Activated CD4-positive, alpha-beta T cell treated with anti-CD3 and anti-CD28 coated beads, Interleukin-2, amount 10 ng/mL, durations not matched to agents 7 days and 5 days (primary cell): ENCODE measurements around the gene MAGI2. TPM values are rescaled to one million over a fixed set of nuclear protein-coding genes. Genes with fewer than 3 reads are reported as not detected.
"Not testable (repeated sequence)": the region's sequence is repeated elsewhere in the genome, so short reads cannot be mapped to it uniquely, and the experiment has no call there.

Source experiments
- CTCF ChIA-PET: fragments of 350-600 bp; sonication (Branson Sonifier 250); formaldehyde crosslinking; loops from one replicate; lab custom pipeline; 2021; ENCODE audit warnings: antibody characterized with exemption; lab: Charles Lee
- POLR2A ChIA-PET: fragments of 350-600 bp; sonication (Branson Sonifier 250); formaldehyde crosslinking; loops from one replicate; lab custom pipeline; 2021; ENCODE audit warnings: antibody characterized with exemption; lab: Charles Lee
- DNase-seq: peaks from one replicate; pipeline ENCODE4 v3.0.0-alpha.2; 2020
- H3K27ac Mint-ChIP-seq: one replicate; pipeline ENCODE4 v1.8.0; 2021; ENCODE audit warnings: mild to moderate bottlenecking, moderate library complexity, mixed read lengths
- H3K27me3 Mint-ChIP-seq: one replicate; pipeline ENCODE4 v1.8.0; 2021; ENCODE audit warnings: mixed read lengths
- H3K36me3 Mint-ChIP-seq: one replicate; pipeline ENCODE4 v1.8.0; 2021; ENCODE audit warnings: low read depth, mixed read lengths
- H3K4me1 Mint-ChIP-seq: one replicate; pipeline ENCODE4 v1.8.0; 2021; ENCODE audit warnings: mixed read lengths
- H3K4me3 Mint-ChIP-seq: one replicate; pipeline ENCODE4 v1.8.0; 2021; ENCODE audit warnings: mild to moderate bottlenecking, moderate library complexity, mixed read lengths
- H3K9me3 Mint-ChIP-seq: one replicate; pipeline ENCODE4 v1.8.0; 2021; ENCODE audit warnings: mixed read lengths
- total RNA-seq, 2 experiments: library from RNA; stranded (reverse); gene quantifications; one replicate each; pipeline ENCODE4 v1.2.3, GENCODE V29; 2021

Gene MAGI2
- total RNA-seq, 2 experiments from 2014 or later = 0.05 to 0.10 TPM

DNA sequence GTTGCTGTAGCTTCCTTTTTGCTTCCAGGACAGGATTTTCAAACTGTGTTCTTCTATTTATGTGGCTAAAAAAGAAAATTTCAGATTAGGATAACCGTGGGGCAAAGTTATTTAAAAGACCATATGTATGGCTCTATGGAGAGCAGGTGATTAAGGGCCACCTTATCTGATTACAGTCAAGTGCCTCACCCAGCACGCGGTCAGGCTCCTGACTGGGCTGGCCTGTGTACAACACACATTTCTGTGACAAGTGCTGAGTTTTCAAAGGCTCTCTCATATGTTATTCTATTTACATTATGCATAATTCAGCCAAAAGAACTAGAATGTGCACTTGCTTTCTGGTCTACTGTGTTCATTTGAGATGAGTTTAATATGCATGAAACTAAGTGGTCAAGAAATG is 1107.5 kb downstream of the MAGI2 start:
- POLR2A ChIA-PET = no interaction called here
- Mint-ChIP-seq H3K36me3 (no peaks in the 10 kb centered on the region), H3K9me3 (no peaks in the 10 kb centered on the region), H3K4me3 (no peak overlapping the region), H3K4me1 (no peaks in the 10 kb centered on the region), H3K27ac (no peak overlapping the region), H3K27me3 (no peaks in the 10 kb centered on the region)
- DNase-seq = no peak
- CTCF ChIA-PET = no interaction called here

DNA sequence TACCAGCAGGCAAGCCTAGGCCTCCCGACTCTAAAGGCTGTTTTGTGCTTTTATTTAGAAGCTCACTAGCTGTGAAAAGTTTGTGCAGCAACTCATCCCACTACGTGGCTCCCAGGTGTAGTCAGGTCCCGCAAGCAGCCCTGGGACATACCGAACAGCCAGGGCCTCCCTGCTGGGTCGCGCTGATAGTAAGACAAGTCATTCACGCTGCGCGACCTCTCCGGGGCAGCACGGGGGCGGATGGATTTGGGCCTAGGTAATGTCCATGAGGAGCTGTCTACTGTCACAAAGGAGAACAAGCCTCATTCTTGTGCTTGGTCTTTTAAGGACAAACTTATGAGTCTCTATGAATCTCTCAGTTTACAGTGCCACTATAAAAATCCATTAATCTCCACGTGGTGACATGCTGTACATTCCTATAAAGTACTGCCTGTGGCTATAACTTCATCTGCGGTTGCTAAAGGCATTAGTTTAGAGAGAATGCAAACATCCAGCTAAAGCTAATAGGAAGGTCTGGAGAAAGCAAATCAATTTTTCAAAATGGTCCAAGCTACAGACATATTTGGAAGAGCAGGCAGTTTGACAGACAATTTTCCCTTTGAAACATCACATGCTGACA is 1108.1 kb downstream of the MAGI2 start:
- POLR2A ChIA-PET = no interaction called here
- no peak overlapping the region for H3K4me3 Mint-ChIP-seq
- CTCF ChIA-PET = no interaction called here

DNA sequence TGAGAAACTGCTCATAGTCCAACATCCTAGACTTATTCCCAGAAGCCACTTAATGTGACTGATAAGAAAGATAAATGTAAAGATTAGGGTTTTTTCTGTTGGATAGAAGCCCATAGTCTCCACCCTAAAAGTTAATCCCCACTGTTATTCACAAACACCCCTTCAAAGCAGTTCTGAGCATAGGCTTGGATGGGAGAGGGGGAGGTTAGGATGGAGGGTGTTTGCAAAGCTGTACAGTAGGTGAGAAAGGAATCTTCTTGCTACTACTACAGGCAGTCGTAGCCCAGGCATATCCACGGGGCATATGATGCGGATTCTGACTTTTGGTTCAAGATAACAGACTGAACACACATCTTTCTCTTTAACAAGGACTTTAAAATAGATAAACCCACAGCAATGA is 1119.0 kb downstream of the MAGI2 start:
- no peak for DNase-seq
- Mint-ChIP-seq H3K27me3 (no peaks in the 10 kb centered on the region), H3K9me3 (no peaks in the 10 kb centered on the region), H3K4me1 (no peaks in the 10 kb centered on the region), H3K4me3 (no peak overlapping the region), H3K27ac (no peak overlapping the region), H3K36me3 (no peaks in the 10 kb centered on the region)
- ChIA-PET POLR2A (no interaction called here), CTCF (no interaction called here)

More for the DNA sequence above, 1108.1 kb downstream of the MAGI2 start:
- DNase-seq = no peak
- H3K4me1 Mint-ChIP-seq = no peaks in the 10 kb centered on the region
- no peaks in the 10 kb centered on the region for H3K36me3 Mint-ChIP-seq
- H3K27ac Mint-ChIP-seq = no peak overlapping the region
- no peaks in the 10 kb centered on the region for H3K9me3 Mint-ChIP-seq
- no peaks in the 10 kb centered on the region for H3K27me3 Mint-ChIP-seq

DNA sequence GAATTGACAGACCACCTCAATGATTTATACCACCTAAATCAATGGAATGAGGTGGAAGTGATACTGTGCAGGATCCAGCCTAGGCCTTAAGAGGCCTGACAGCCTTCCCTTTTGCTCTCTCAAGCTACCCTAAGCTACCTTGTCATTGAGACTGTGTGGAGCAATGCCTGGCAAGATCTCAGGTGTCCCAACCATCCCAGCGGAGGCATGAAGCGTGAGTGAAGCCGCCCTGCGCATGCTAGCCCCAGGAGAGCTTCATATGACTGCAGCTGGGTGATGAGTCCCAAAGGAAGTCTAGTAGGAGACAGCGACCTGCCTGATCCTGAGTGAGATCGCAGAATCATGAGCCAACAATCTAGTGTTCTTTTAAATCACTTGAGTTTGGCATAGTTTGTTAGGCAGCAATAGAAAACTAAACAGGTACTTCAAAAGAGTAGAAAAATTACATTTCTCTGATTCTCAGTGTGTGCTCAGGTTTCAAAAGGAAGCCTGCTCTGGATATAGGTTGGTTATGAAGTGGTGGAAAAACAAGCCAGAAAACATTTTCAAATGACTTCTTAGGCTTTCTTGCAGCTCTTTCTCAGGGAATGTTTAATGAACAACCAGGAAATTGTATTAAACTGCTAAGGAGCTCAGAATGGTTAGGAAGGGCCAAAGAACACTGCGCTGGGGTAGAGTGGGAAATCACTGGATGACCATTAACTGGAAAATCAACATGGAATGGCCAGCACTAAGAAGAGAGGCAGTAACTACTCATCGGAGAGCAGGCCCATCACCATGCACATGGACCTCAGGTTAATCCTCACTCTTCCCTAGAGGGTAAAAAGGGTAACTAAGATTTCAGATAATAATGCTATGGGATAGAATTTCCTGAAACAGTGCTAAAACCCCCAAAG is 1119.7 kb downstream of the MAGI2 start:
- ChIA-PET POLR2A (no interaction called here), CTCF (no interaction called here)
- no peak overlapping the region for H3K27ac Mint-ChIP-seq
- no peaks in the 10 kb centered on the region for H3K27me3 Mint-ChIP-seq
- no peaks in the 10 kb centered on the region for H3K9me3 Mint-ChIP-seq
- H3K4me3 Mint-ChIP-seq = no peak overlapping the region
- H3K36me3 Mint-ChIP-seq = no peaks in the 10 kb centered on the region
- no peaks in the 10 kb centered on the region for H3K4me1 Mint-ChIP-seq
- DNase-seq = no peak

DNA sequence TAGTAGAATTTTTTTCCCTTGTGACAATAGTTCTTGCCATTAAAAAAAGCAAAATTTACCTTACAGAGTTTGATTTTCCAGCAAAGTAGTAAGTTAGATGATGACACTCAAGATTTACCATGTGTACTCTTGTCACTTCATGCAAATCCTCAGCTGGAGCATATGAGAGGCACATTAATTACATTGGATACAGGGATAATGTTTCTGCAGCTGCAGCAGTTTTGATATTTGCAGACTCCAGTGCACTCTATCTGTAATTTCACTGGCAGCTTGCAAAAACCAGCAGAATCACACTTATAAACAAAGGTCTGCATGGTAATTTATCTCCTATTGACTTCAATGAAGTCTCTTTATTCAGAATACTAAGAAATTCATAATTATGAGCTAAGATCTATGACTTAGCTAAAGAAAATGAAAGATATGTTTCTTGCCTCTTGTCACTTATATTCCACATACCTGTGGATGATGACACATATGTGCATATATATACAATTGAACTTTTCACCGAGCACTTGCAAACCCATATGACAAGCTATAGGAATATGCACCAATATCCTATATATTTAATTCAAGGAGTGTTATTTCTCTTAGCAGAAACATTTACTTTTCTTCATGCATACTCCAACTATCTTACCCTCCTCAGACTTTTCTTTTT is 1124.3 kb downstream of the MAGI2 start:
- ChIA-PET CTCF (no interaction called here), POLR2A (no interaction called here)
- Mint-ChIP-seq H3K36me3 (no peaks in the 10 kb centered on the region), H3K4me1 (no peaks in the 10 kb centered on the region), H3K27me3 (no peaks in the 10 kb centered on the region), H3K4me3 (no peak overlapping the region), H3K9me3 (no peaks in the 10 kb centered on the region), H3K27ac (no peak overlapping the region)
- no peak for DNase-seq

DNA sequence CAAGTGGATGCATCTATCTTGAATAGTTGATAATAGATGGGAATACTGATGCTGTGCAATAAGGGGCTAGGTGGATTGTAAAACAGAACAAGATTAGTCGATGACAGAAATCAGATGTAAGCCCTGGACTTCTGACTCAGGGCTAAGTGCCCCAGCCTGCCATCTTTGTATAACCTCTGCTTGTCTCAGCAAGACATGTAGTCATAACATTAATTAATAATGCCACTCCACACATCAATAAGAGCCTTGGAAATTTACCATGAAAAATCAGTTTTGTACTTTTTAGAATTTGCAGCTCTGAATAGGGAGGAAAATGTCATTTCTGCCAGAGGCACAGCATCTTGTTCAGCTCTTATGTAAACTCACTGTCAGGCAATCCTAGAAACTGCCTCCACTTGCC is 1125.7 kb downstream of the MAGI2 start:
- Mint-ChIP-seq H3K36me3 (no peaks in the 10 kb centered on the region), H3K27me3 (no peaks in the 10 kb centered on the region), H3K9me3 (no peaks in the 10 kb centered on the region), H3K27ac (no peak overlapping the region), H3K4me1 (no peaks in the 10 kb centered on the region), H3K4me3 (no peak overlapping the region)
- CTCF ChIA-PET = interaction anchor here (0.5 kb wide), 1 partner anchor 51 kb away, joined by 3 read pairs; no protein-coding TSS in a partner anchor
- DNase-seq = no peak
- POLR2A ChIA-PET = no interaction called here

DNA sequence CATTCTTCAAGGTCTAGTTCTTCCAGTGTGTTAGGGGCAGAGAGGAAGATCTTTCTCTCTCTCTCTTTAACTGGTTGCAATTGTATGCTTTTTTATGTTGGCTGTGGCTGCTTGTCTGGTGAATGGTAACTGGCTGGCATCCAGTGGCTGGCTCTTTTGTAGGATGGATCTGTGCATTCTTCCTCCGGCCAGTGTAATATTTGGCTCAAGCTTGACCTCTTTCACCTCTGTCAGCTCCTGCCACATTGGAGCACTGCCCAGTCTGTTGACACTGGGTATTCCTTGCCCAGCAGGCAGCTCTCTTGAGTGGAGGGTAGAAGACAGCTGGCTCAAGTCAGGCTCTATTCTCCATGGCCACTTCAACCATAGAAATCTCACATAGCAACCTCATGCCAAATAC is 1126.6 kb downstream of the MAGI2 start:
- H3K36me3 Mint-ChIP-seq = no peaks in the 10 kb centered on the region
- DNase-seq = no peak
- no peaks in the 10 kb centered on the region for H3K4me1 Mint-ChIP-seq
- no peaks in the 10 kb centered on the region for H3K9me3 Mint-ChIP-seq
- no peak overlapping the region for H3K4me3 Mint-ChIP-seq
- POLR2A ChIA-PET = no interaction called here
- CTCF ChIA-PET = no interaction called here
- H3K27ac Mint-ChIP-seq = no peak overlapping the region
- no peaks in the 10 kb centered on the region for H3K27me3 Mint-ChIP-seq

DNA sequence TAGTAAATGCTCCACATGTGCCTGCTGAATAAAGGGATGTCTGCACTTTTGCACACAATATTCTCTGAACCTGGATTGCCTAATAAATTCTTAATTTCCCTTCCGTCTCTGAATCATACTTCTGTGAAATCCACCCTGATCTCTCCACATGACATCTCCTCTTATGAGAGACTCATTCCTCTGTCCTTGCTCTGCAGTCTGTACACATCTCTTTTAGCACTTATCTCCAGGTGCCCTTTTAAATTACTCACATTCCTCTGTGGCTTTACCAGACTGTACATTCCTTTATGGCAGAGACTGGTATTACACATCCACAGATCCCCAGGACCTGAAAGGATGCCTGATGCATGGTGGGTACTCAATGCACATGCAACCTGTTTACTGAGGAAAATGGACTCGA is 1127.3 kb downstream of the MAGI2 start:
- CTCF ChIA-PET = no interaction called here
- H3K27me3 Mint-ChIP-seq = no peaks in the 10 kb centered on the region

DNA sequence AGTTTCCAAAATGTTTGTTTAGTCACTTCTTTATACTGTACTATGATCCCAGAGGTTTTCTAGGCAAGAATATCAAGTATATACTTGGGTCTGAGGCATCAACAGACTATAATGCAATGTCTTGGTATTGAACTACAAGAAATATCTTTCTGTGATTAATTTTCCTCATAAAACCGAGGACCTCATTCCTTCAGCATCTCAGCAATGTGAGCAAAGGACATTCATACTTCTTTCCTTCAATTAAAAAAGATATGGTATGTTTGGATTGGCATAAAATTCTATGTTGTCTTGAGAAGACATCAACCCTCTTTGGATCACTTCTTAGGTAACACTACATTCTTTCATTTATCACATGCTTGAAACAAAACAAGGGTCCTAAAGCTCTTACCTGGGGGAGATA is 1130.3 kb downstream of the MAGI2 start:
- ChIA-PET CTCF (no interaction called here), POLR2A (no interaction called here)
- DNase-seq = no peak
- H3K9me3 Mint-ChIP-seq = no peaks in the 10 kb centered on the region
- no peaks in the 10 kb centered on the region for H3K4me1 Mint-ChIP-seq
- no peak overlapping the region for H3K27ac Mint-ChIP-seq
- H3K4me3 Mint-ChIP-seq = no peak overlapping the region
- H3K36me3 Mint-ChIP-seq = no peaks in the 10 kb centered on the region
- H3K27me3 Mint-ChIP-seq = no peaks in the 10 kb centered on the region

More for the DNA sequence above, 1127.3 kb downstream of the MAGI2 start:
- no peak overlapping the region for H3K27ac Mint-ChIP-seq
- POLR2A ChIA-PET = no interaction called here
- no peak for DNase-seq
- H3K9me3 Mint-ChIP-seq = no peaks in the 10 kb centered on the region
- no peaks in the 10 kb centered on the region for H3K36me3 Mint-ChIP-seq
- H3K4me1 Mint-ChIP-seq = no peaks in the 10 kb centered on the region
- H3K4me3 Mint-ChIP-seq = no peak overlapping the region

DNA sequence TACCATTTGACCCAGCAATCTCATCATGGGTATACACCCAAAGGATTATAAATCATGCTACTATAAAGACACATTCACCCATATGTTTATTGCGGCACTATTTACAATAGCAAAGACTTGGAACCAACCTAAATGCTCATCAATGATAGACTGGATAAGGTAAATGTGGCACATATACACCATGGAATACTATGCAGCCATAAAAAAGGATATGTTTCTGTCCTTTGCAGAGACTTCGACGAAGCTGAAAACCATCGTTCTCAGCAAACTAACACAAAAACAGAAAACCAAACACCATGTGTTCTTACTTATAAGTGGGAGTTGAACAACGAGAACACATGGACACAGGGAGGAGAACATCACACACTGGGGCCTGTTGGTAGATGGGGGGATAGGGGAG is 1131.2 kb downstream of the MAGI2 start:
- H3K9me3 Mint-ChIP-seq, H3K4me1 Mint-ChIP-seq, H3K4me3 Mint-ChIP-seq, H3K36me3 Mint-ChIP-seq, H3K27ac Mint-ChIP-seq, H3K27me3 Mint-ChIP-seq, POLR2A ChIA-PET, CTCF ChIA-PET, DNase-seq: not testable (repeated sequence)

DNA sequence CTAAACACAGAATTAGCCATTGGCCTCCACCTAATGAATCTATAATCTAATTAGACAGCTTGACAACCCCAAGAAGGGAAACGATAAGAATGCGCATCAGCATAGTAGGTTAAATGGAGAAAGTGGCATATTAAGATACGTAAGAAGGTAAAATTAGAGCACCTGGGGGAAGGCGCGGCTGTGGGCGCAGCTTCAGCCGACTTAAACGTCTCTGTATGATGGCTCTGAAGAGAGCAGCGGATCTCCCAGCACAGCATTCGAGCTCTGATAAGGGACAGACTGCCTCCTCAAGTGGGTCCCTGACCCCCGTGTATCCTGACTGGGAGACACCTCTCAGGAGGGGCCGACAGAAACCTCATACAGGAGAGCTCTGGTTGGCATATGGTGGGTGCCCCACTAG is 1136.1 kb downstream of the MAGI2 start:
- ChIA-PET CTCF (no interaction called here), POLR2A (no interaction called here)
- Mint-ChIP-seq H3K9me3 (peaks cover 2% of the 10 kb centered on the region), H3K36me3 (no peaks in the 10 kb centered on the region), H3K27ac (no peak overlapping the region), H3K4me1 (no peaks in the 10 kb centered on the region), H3K4me3 (no peak overlapping the region), H3K27me3 (no peaks in the 10 kb centered on the region)
- DNase-seq = no peak

DNA sequence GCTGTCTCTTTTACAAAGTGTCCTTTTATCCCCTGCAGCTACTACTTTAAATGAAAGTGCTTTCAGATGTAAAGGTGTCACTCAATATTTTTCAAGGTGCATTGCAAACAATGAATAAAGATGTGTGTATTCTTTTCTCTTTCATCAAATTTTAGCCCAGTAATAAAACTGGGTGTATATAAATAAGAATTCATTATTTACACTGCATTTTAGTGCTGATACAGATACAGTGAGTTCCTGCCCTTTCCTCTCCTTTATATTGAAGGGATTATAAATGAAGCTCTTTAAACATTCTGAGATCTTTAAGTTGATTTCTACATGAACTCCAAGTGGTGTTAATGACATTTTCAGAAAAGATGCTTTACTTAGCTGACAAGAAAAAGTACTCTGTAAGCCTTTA is 1137.4 kb downstream of the MAGI2 start:
- H3K27ac Mint-ChIP-seq = no peak overlapping the region
- H3K27me3 Mint-ChIP-seq = no peaks in the 10 kb centered on the region
- no peak for DNase-seq
- CTCF ChIA-PET = no interaction called here
- no peak overlapping the region for H3K4me3 Mint-ChIP-seq
- H3K9me3 Mint-ChIP-seq = peaks cover 2% of the 10 kb centered on the region
- no peaks in the 10 kb centered on the region for H3K36me3 Mint-ChIP-seq
- POLR2A ChIA-PET = no interaction called here
- no peaks in the 10 kb centered on the region for H3K4me1 Mint-ChIP-seq

DNA sequence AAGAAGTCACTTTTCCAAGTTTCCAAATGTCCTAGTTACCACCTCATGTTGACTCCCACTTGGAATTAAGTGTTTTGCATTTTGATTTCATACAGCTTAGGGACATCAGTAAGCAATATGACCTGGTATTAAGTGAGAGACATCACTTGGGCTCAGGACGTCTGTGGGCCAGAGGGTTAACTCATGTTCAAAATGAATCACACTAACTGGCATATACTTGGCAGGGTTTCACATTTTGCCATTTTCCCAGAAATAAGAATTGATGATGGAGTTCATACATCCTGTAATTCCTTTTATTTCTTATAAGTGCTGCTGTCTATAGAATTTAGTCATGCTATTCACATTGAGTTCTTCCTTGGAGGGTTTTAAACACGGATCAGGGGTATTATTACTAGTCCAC is 1138.3 kb downstream of the MAGI2 start:
- H3K4me1 Mint-ChIP-seq = no peaks in the 10 kb centered on the region
- POLR2A ChIA-PET = no interaction called here
- no peak overlapping the region for H3K4me3 Mint-ChIP-seq
- CTCF ChIA-PET = no interaction called here
- H3K27me3 Mint-ChIP-seq = no peaks in the 10 kb centered on the region
- H3K36me3 Mint-ChIP-seq = no peaks in the 10 kb centered on the region
- DNase-seq = no peak
- no peak overlapping the region for H3K27ac Mint-ChIP-seq
- H3K9me3 Mint-ChIP-seq = peaks cover 2% of the 10 kb centered on the region
